ENCODE results near the gene POMZP3.
"Not testable (repeated sequence)": the region's sequence is repeated elsewhere in the genome, so short reads cannot be mapped to it uniquely, and the experiment has no call there.

Gene POMZP3

GRCh38 chr7:76588586-76588985 lies 38.5 kb downstream of the POMZP3 start:
- in situ Hi-C loops (cut with MboI; ENCODE audit: low sequenced_read_pairs), result not testable (repeated sequence)

DNA sequence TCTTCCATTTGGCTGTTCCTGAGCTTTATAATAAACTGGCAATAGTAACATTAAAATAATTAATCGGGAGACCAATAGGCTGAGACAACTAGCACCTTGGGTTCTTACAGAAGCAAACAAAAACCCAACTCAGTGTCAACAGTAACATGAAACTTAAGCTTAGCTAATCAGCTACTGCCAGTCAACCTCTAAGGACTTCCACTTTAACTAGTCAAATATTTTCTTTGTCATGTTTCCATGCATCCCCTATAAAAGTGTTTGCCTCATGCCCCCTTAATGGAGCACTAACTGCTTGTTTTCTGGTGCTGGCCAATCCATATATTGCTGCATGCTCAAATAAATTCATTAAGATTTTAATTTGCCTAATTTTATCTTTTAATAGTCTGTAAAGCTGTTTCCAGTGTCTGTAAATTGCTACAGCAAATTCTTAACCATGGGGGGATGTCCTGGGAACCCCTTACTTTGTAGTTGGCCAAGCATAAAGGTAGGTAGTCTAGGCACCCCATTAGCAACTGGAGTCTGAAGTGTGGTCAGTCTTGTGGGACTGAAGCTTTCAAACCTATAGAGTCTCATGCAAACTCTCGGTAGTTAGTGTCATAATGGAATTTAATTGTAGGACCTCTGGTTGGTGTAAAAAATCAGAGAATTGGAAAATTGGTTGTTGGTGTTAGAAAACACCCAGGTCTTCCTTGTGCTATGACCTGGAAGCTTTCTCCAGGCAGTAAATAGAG lies 40.3 kb downstream of the POMZP3 start:
- in situ Hi-C loops (cut with MboI; ENCODE audit: low sequenced_read_pairs), result not testable (repeated sequence)

GRCh38 chr7:76583636-76584281 lies 43.3 kb downstream of the POMZP3 start:
- in situ Hi-C loops (cut with MboI; ENCODE audit: low sequenced_read_pairs), result not testable (repeated sequence)

DNA sequence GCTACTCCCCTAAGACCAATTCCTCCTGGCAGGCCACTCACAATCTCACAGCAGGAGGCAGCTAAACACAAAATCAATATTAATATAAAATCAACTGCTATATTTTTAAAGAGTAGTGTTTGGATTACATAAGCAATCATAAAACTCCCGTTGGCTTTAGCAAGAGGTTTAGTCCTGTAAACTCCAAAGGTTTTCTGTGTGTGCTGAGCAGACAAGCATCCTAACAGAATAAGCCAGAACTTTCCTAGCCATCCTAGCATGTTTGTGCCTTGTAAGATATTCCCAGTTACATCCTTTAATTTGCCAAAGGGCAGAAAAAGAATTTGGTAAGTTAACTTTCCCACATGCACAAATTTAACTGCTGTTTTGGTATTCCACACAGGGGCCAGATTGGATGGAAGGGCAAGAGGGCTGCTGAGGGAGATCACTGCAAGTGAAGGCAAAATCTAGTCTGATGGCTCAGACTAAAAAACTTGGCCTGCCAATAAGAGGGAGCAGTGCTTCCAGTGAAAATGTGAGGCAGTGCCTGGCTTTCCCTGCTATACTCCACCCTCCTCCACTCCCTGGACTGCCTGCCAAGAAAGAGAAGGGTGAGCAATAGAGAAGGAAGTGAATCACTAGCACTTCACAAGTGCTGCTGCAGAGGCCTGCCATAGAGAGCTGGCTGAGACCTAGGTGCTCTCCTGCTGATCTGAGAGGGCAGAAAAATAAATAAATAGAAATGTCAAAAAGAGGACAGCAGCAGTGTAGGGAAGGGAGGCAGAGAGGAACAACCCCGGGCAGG lies 44.0 kb downstream of the POMZP3 start:
- in situ Hi-C loops (cut with MboI; ENCODE audit: low sequenced_read_pairs), result not testable (repeated sequence)

- in situ Hi-C loops (cut with MboI; ENCODE audit: low sequenced_read_pairs), result not testable (repeated sequence)
Measured at GRCh38 chr7:76575919-76576655, 51.0 kb downstream of the POMZP3 start.

DNA sequence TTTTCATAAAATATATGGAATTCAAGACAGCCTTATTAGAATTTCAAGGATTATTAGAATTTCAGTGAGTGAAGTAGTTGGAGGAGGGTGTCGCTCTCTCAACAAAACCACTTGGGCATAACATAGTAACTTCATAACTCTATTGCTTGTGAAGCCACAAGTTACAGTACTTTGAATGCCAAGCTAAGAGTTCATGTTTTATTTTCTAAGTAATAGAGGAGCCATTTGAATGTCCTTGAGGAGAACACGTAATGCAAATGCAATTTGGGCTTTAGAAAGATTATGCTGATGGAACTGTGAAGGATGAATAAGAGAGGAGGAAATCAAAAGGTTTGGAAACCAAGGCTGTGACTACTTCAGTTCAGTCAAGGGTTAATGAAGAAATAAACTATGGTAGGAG lies 51.6 kb downstream of the POMZP3 start:
- in situ Hi-C loops (cut with MboI; ENCODE audit: low sequenced_read_pairs), result not testable (repeated sequence)

DNA sequence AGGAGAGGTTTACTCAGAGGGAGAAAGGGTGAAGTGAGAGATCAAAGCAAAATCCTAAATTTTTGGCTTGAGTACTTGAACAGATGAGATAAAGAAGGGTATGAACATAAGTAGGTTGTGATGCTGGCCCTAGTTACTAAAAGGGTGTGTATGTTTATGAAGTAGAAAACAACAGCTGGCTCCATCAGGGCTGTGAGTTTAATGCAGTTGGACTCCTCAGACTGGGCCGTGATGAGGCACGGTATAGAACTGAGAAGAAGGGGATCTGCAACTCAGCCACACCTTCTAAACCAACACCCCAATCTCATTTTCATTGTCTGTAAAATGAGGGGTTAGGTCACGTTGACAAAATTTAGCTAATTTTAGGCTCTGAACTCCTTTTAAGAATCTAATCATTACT lies 54.8 kb downstream of the POMZP3 start:
- in situ Hi-C loops (cut with MboI; ENCODE audit: low sequenced_read_pairs), result not testable (repeated sequence)

DNA sequence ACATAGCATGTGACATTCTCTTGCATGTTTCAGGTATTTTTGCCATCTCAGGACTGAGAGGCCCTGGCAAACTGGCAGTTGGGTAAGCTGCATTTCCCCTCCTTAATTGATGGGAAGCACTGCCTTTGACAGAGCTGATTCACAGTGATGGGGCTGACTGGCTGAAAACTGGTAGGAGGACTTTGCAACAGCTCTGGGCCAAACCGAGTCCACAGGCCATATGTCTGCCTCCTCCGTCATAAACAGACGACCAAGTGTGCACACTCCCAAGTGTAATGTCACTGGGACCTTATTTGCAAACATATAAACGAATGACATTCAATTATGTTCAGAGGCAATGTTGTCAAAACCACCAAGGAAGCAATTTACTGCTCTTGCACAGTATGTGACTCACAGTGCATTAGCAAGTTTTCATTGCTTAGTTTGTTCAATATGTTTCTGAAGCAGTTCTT lies 56.7 kb downstream of the POMZP3 start:
- in situ Hi-C loops (cut with MboI; ENCODE audit: low sequenced_read_pairs), result not testable (repeated sequence)

DNA sequence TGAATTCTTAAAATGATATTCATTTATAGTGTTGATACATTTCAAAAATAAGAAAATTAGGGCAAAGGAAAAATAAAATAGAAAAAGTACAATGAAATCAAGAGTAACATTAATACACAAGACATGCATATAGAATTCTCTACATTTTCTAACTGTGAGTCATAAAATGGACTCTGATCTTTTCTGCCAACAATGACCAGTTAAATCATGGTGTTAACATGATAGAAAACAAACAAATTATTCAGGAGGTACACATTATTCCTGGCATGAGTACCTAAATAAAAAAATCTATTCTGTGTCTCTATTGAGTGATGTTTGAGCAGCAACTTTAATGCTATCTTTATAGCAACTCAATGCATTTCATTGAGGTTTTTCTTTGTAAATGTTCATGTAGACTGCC lies 58.3 kb downstream of the POMZP3 start:
- in situ Hi-C loops (cut with MboI; ENCODE audit: low sequenced_read_pairs), result not testable (repeated sequence)

- in situ Hi-C loops (cut with MboI; ENCODE audit: low sequenced_read_pairs), result not testable (repeated sequence)
Measured at GRCh38 chr7:76567753-76568152, 59.3 kb downstream of the POMZP3 start.

DNA sequence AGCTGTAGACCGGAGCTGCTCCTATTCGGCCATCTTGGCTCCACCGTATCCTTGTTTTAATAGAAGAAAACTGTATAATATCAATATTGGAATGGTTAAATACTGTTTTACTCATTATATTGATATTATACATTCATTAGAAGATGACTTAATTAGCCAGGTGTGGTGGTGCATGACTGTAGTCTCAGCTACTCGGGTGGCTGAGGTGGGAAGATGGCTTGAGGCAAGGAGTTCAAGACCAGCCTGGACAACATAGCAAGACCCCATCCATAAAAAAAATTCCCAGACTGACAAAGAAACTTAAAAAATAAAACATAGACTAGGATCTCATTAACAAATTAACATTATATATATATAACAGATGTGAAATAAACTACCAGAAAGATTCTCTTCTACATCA lies 59.8 kb downstream of the POMZP3 start:
- in situ Hi-C loops (cut with MboI; ENCODE audit: low sequenced_read_pairs), result not testable (repeated sequence)

DNA sequence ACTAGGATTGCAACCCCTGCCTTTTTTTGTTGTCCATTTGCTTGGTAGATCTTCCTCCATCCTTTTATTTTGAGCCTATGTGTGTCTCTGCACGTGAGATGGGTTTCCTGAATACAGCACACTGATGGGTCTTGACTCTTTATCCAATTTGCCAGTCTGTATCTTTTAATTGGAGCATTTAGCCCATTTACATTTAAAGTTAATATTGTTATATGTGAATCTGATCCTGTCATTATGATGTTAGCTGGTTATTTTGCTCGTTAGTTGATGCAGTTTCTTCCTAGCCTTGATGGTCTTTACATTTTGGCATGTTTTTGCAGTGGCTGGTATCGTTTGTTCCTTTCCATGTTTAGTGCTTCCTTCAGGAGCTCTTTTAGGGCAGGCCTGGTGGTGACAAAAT lies 62.1 kb downstream of the POMZP3 start:
- in situ Hi-C loops (cut with MboI; ENCODE audit: low sequenced_read_pairs), result not testable (repeated sequence)

GRCh38 chr7:76561342-76561741 lies 65.7 kb downstream of the POMZP3 start:
- in situ Hi-C loops (cut with MboI; ENCODE audit: low sequenced_read_pairs), result not testable (repeated sequence)

- in situ Hi-C loops (cut with MboI; ENCODE audit: low sequenced_read_pairs), result not testable (repeated sequence)
Measured at GRCh38 chr7:76560157-76560556, 66.9 kb downstream of the POMZP3 start.

Measured in HL-60/S4 treated with phorbol 12-myristate 13-acetate at 8.2 ng/mL for 4 days and 3 days (cell line).